Lung (tissue), 12 donors: ENCODE data around the gene IKBKG. TPM values are rescaled to one million over a fixed set of nuclear protein-coding genes. Genes with fewer than 3 reads are reported as not detected.

Experiments
- ATAC-seq: fragments of 200-7000 bp; cut with Tn5 transposase; one replicate; pipeline ENCODE4 v1.9.1; 2020; ENCODE audit warnings: moderate number of reproducible peaks; ENCODE audit not compliant: insufficient read depth, low FRiP score
- DNase-seq, 3 donors: peaks; one replicate each; pipeline ENCODE4 v3.0.0-alpha.2; 2013 to 2017
- H3K27ac ChIP-seq, 2 donors: one replicate each; pipeline ENCODE4 v1.5.1; 2013; ENCODE audit warnings: mild to moderate bottlenecking in 2 of 2, moderate library complexity in 2 of 2, control low read depth in 1 of 2, inconsistent platforms in 1 of 2, low read depth in 1 of 2, low read length in 1 of 2
- H3K27me3 ChIP-seq, 3 donors: one replicate each; pipeline ENCODE4 v1.5.1; 2013; ENCODE audit warnings: low read length in 2 of 3; ENCODE audit not compliant: control insufficient read depth in 3 of 3, insufficient read depth in 3 of 3
- H3K36me3 ChIP-seq, 4 donors: one replicate each; pipeline ENCODE4 v1.5.1; 2013; ENCODE audit warnings: low read length in 4 of 4, mild to moderate bottlenecking in 1 of 4, moderate library complexity in 1 of 4; ENCODE audit not compliant: control insufficient read depth in 4 of 4, insufficient read depth in 4 of 4
- H3K4me1 ChIP-seq, 5 donors: one replicate each; pipeline ENCODE4 v1.5.1; 2013; ENCODE audit warnings: low read length in 5 of 5, mild to moderate bottlenecking in 2 of 5, moderate library complexity in 1 of 5; ENCODE audit not compliant: control insufficient read depth in 5 of 5, insufficient read depth in 5 of 5
- H3K4me3 ChIP-seq: one replicate; pipeline ENCODE4 v1.5.1; 2013; ENCODE audit warnings: mild to moderate bottlenecking, control low read depth, moderate library complexity
- H3K9ac ChIP-seq, 2 donors: one replicate each; pipeline ENCODE4 v1.5.1; 2013; ENCODE audit warnings: low read length in 2 of 2, control low read depth in 1 of 2; ENCODE audit not compliant: insufficient read depth in 1 of 2
- H3K9me3 ChIP-seq, 4 donors: one replicate each; pipeline ENCODE4 v1.5.1; 2013; ENCODE audit warnings: low read length in 3 of 4, mild to moderate bottlenecking in 1 of 4, moderate library complexity in 1 of 4; ENCODE audit not compliant: control insufficient read depth in 4 of 4, insufficient read depth in 3 of 4
- CTCF ChIP-seq: IDR thresholded peaks from 2 replicates; pipeline ENCODE4 v1.5.1; 2012; ENCODE audit warnings: mild to moderate bottlenecking; ENCODE audit errors: control extremely low read depth, extremely low read depth
- WGBS, 2 donors: extraction: QIAGEN DNeasy Blood & Tissue Kit; methylation state at CpG; one replicate each; pipeline ENCODE4 v1.1.7; 2013; 5-methylcytosine and 5-hydroxymethylcytosine counted together
- polyA plus RNA-seq, 2 donors: library from polyadenylated mRNA; stranded (reverse); fragments of 200-250 nt; gene quantifications; one replicate each; pipeline ENCODE4 v1.2.1, GENCODE V29; 2013
- total RNA-seq, 2 donors: library from RNA; depleted of rRNA in 1 of 2; stranded (reverse); fragments of >200 nt in 1 of 2; gene quantifications; one replicate each; pipeline ENCODE4 v1.2.1, GENCODE V29; 2014 to 2021
- donor health status: control.
- donor health status: control.
- donor health status: Bipolar disorder and iron deficiency.
- donor health status: healthy.
- donor health status: DM: yes; HTN: yes; CAD: no.

The IKBKG gene
- total and polyA plus RNA-seq, 4 donors: 12.0 to 58.3 (median 36.4) TPM

DNA sequence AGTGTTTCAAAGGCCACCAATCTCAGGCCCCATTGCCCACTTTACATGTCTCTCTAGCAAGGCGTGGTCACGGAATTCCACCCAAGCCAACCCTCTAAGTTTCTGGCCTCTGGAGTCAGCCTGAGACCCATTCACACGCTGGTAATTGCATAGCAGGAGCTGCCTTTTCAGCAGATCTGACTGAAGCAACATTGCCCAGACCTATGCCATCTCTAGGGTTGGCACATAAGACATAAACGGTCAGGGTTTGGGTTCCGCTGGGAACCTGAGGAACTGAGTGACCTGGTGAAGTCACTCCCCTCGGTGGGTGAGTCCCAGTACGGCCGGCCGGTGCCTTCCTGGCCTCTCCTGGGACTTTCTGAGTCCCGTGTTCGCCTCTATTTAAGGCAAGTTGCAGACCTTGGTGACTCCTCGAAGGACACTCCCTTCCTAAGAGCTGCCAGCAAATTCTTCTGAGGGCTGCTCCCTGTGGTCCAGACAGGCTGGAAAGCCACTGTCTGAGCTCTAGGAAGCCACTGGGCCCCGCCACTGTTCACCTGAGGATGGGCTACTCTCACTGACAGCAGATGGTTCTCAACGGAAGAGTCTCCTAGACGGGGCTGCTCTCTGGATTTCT lies 53.4 kb downstream of the IKBKG start:
- H3K9ac ChIP-seq: no peak overlapping the region
- ATAC-seq: no peak
- TF ChIP-seq CTCF: no peak

DNA sequence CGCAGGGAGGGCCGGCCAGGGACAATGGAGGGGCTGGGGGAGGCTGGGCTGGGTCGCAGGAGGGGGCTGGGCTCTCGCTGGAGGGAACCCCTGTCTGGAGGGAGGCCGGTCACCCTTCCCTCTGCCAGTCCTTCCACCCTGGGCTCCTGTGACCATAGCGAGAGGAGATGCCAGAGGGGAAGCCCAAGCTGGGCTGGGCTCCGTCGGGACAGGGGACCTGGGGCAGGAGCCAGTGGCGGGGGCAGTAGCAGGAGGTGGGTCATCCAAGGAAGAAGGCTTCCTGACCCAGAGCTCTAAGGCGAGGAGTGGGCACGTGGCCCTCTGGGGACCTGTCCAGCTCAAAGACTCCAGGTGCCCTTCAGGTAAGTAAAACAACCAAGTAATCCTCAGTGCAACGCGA lies 54.8 kb downstream of the IKBKG start:
- DNase-seq: no peak
- no peak for ATAC-seq
- no peaks in the 10 kb centered on the region for H3K4me1 ChIP-seq
- no peaks in the 10 kb centered on the region for H3K36me3 ChIP-seq
- no peaks in the 10 kb centered on the region for H3K27me3 ChIP-seq
- H3K9ac ChIP-seq: no peak overlapping the region
- TF ChIP-seq CTCF: no peak
- H3K27ac ChIP-seq: no peak overlapping the region
- no peak overlapping the region for H3K4me3 ChIP-seq
- WGBS, 2 donors: 77 to 78% methylated on average over 10 to 13 of the region's 13 CpGs
- H3K9me3 ChIP-seq: peaks cover 0 to 6% (median 2%) of the 10 kb centered on the region in 4 donors

More for the DNA sequence above, 53.4 kb downstream of the IKBKG start:
- Histone ChIP-seq H3K27me3 (no peaks in the 10 kb centered on the region), H3K36me3 (no peaks in the 10 kb centered on the region), H3K4me1 (no peaks in the 10 kb centered on the region), H3K27ac (no peak overlapping the region), H3K9me3 (peaks cover 0 to 6% (median 0%) of the 10 kb centered on the region in 4 donors), H3K4me3 (no peak overlapping the region)
- DNase-seq: no peak
- WGBS, 2 donors: 77 to 87% methylated on average over 9 to 15 of the region's 15 CpGs

- H3K9ac ChIP-seq: no peak overlapping the region
- ATAC-seq: no peak
- no peak for DNase-seq
- no peaks in the 10 kb centered on the region for H3K4me1 ChIP-seq
- peaks cover 0 to 5% (median 2%) of the 10 kb centered on the region in 4 donors for H3K9me3 ChIP-seq
- no peaks in the 10 kb centered on the region for H3K27me3 ChIP-seq
- no peak overlapping the region for H3K4me3 ChIP-seq
- no peak for TF ChIP-seq CTCF
- no peak overlapping the region for H3K27ac ChIP-seq
- WGBS, 2 donors: 90 to 93% methylated on average over 18 of the region's 18 CpGs
- no peaks in the 10 kb centered on the region for H3K36me3 ChIP-seq
These were observed 55.5 kb downstream of the IKBKG start for GRCh38 chrX:154602766-154603437.
